Stimulated activated CD4-positive, alpha-beta T cell treated with anti-CD3 and anti-CD28 coated beads, Interleukin-1b, Interleukin-23, amount 100 ng/mL, for 24 hours (primary cell): ENCODE results near the gene FOXP4.

Experiments
- DNase-seq, 4 experiments: peaks; one replicate each; pipeline ENCODE4 v3.0.0-alpha.2; 2020; ENCODE audit warnings: low read depth in 4 of 4, low spot score in 1 of 4

FOXP4 gene

GRCh38 chr6:41563060-41563776 lies 17.0 kb downstream of the FOXP4 start:
- no peak for DNase-seq

- DNase-seq: no peak
Measured at GRCh38 chr6:41564448-41565142, 18.4 kb downstream of the FOXP4 start.

- no peak for DNase-seq
Measured at GRCh38 chr6:41565701-41566100, 19.5 kb downstream of the FOXP4 start.

GRCh38 chr6:41566961-41567360 lies 20.8 kb downstream of the FOXP4 start:
- DNase-seq: no peak

GRCh38 chr6:41567684-41568083 lies 21.5 kb downstream of the FOXP4 start:
- DNase-seq: no peak

GRCh38 chr6:41568202-41568584 lies 22.0 kb downstream of the FOXP4 start:
- DNase-seq: no peak

- no peak for DNase-seq
Measured at GRCh38 chr6:41568585-41569384, 22.6 kb downstream of the FOXP4 start.

- no peak for DNase-seq
Measured at GRCh38 chr6:41570259-41570615, 24.1 kb downstream of the FOXP4 start.

- no peak for DNase-seq
Measured at GRCh38 chr6:41571021-41571780, 25.0 kb downstream of the FOXP4 start.

- no peak for DNase-seq
Measured at GRCh38 chr6:41572613-41573012, 26.4 kb downstream of the FOXP4 start.

- DNase-seq: no peak
Measured at GRCh38 chr6:41573276-41573675, 27.1 kb downstream of the FOXP4 start.

GRCh38 chr6:41573985-41574384 lies 27.8 kb downstream of the FOXP4 start:
- DNase-seq: no peak

- DNase-seq: no peak
Measured at GRCh38 chr6:41575598-41575997, 29.4 kb downstream of the FOXP4 start.

- no peak for DNase-seq
Measured at GRCh38 chr6:41576667-41577066, 30.5 kb downstream of the FOXP4 start.

GRCh38 chr6:41577356-41578216 lies 31.4 kb downstream of the FOXP4 start:
- no peak for DNase-seq

GRCh38 chr6:41578217-41579087 lies 32.3 kb downstream of the FOXP4 start:
- DNase-seq: no peak

- DNase-seq: no peak
Measured at GRCh38 chr6:41579088-41579610, 33.0 kb downstream of the FOXP4 start.

GRCh38 chr6:41580690-41581089 lies 34.5 kb downstream of the FOXP4 start:
- DNase-seq: no peak

GRCh38 chr6:41581381-41581991 lies 35.3 kb downstream of the FOXP4 start:
- DNase-seq: no peak
